Common myeloid progenitor, CD34-positive (primary cell): ENCODE measurements around the gene SUN1.

Experiments
- CTCF ChIA-PET: fragments of 350-600 bp; sonication (Branson Sonifier 250); formaldehyde crosslinking; loops from one replicate; lab custom pipeline; 2021; ENCODE audit warnings: antibody characterized with exemption; lab: Charles Lee
- POLR2A ChIA-PET: fragments of 350-600 bp; sonication (Branson Sonifier 250); formaldehyde crosslinking; loops from one replicate; lab custom pipeline; 2021; ENCODE audit warnings: antibody characterized with exemption; lab: Charles Lee
- DNase-seq, 3 donors: peaks; one replicate each; pipeline versions ENCODE4 v3.0.0 to v3.0.0-alpha.2; 2013
- H3K27ac ChIP-seq, 2 experiments: 1 replicate in 1 of 2; 2 replicates in 1 of 2; pipeline ENCODE4 v1.7.0; 2013; ENCODE audit warnings: inconsistent platforms in 2 of 2, low read length in 2 of 2, mild to moderate bottlenecking in 2 of 2, low read depth in 1 of 2, moderate library complexity in 1 of 2; ENCODE audit not compliant: severe bottlenecking in 2 of 2, insufficient read depth in 1 of 2, poor library complexity in 1 of 2
- H3K27me3 ChIP-seq, 5 experiments: replicated peaks in 2 of 5; 1 replicate in 3 of 5; 2 replicates in 2 of 5; pipeline versions ENCODE4 v1.6.1 to v1.7.0; 2013; ENCODE audit warnings: low read length in 4 of 5, mild to moderate bottlenecking in 2 of 5, moderate library complexity in 2 of 5, inconsistent platforms in 1 of 5; ENCODE audit not compliant: insufficient read depth in 5 of 5, control insufficient read depth in 4 of 5
- H3K36me3 ChIP-seq, 4 experiments: 1 replicate in 2 of 4; 2 replicates in 2 of 4; pipeline versions ENCODE4 v1.6.1 to v1.7.0; 2013; ENCODE audit warnings: low read length in 3 of 4, control low read depth in 1 of 4, mild to moderate bottlenecking in 1 of 4; ENCODE audit not compliant: control insufficient read depth in 4 of 4, insufficient read depth in 4 of 4
- H3K4me1 ChIP-seq, 4 experiments: 1 replicate in 3 of 4; 2 replicates in 1 of 4; pipeline versions ENCODE4 v1.6.1 to v1.7.1; 2013; ENCODE audit warnings: low read length in 3 of 4, mild to moderate bottlenecking in 3 of 4, control low read depth in 1 of 4, inconsistent platforms in 1 of 4, moderate library complexity in 1 of 4; ENCODE audit not compliant: control insufficient read depth in 4 of 4, insufficient read depth in 4 of 4; ENCODE audit errors: control extremely low read depth in 1 of 4
- H3K4me3 ChIP-seq, 7 experiments: 1 replicate in 4 of 7; 2 replicates in 3 of 7; pipeline versions ENCODE4 v1.5.1 to v1.7.0; 2013; ENCODE audit warnings: mild to moderate bottlenecking in 7 of 7, low read length in 6 of 7, moderate library complexity in 6 of 7, inconsistent platforms in 2 of 7, low read depth in 2 of 7, control low read depth in 1 of 7; ENCODE audit not compliant: insufficient read depth in 4 of 7, control insufficient read depth in 1 of 7; ENCODE audit errors: extremely low read depth in 1 of 7
- H3K9me3 ChIP-seq, 5 experiments: 1 replicate in 4 of 5; 2 replicates in 1 of 5; pipeline versions ENCODE4 v1.6.1 to v1.7.1; 2013; ENCODE audit warnings: low read length in 4 of 5, mild to moderate bottlenecking in 2 of 5, inconsistent platforms in 1 of 5, low read depth in 1 of 5, moderate library complexity in 1 of 5; ENCODE audit not compliant: control insufficient read depth in 4 of 5, insufficient read depth in 2 of 5; ENCODE audit errors: control extremely low read depth in 1 of 5
- WGBS: methylation state at CpG from one replicate; pipeline ENCODE4 v1.1.5; 2013; ENCODE audit not compliant: insufficient coverage; 5-methylcytosine and 5-hydroxymethylcytosine counted together

SUN1 gene

GRCh38 chr7:885893-886625 is 53.8 kb downstream of the SUN1 start:
- Histone ChIP-seq H3K4me1 (no peaks in the 10 kb centered on the region), H3K9me3 (no peaks in the 10 kb centered on the region), H3K27ac (no peak overlapping the region), H3K27me3 (no peaks in the 10 kb centered on the region), H3K36me3 (peaks cover 0 to 61% (median 38%) of the 10 kb centered on the region in 4 experiments), H3K4me3 (no peak overlapping the region)
- ChIA-PET POLR2A (no interaction called here), CTCF (interaction anchor here (1.0 kb wide), 1 partner anchor 23 kb away, joined by 3 read pairs; no protein-coding TSS in a partner anchor)
- no peak for DNase-seq
- 88% methylated on average over 28 of the region's 30 CpGs for WGBS

- Histone ChIP-seq H3K27ac (no peak overlapping the region), H3K27me3 (no peaks in the 10 kb centered on the region), H3K36me3 (peaks cover 0 to 69% (median 43%) of the 10 kb centered on the region in 4 experiments), H3K4me3 (no peak overlapping the region), H3K9me3 (no peaks in the 10 kb centered on the region), H3K4me1 (no peaks in the 10 kb centered on the region)
- no peak for DNase-seq
- WGBS, result 97% methylated on average over 34 of the region's 40 CpGs
- POLR2A ChIA-PET, result no interaction called here
- CTCF ChIA-PET, result no interaction called here
Measured at GRCh38 chr7:886626-887487, 54.6 kb downstream of the SUN1 start.

- H3K4me3 ChIP-seq, result no peak overlapping the region
- WGBS, result 97% methylated on average over 18 of the region's 18 CpGs
- no peaks in the 10 kb centered on the region for H3K27me3 ChIP-seq
- H3K4me1 ChIP-seq, result no peaks in the 10 kb centered on the region
- CTCF ChIA-PET, result no interaction called here
- H3K27ac ChIP-seq, result no peak overlapping the region
- POLR2A ChIA-PET, result no interaction called here
- no peak for DNase-seq
- no peaks in the 10 kb centered on the region for H3K9me3 ChIP-seq
- H3K36me3 ChIP-seq, result peaks cover 0 to 71% (median 46%) of the 10 kb centered on the region in 4 experiments
Measured at GRCh38 chr7:887488-887820, 55.2 kb downstream of the SUN1 start.

GRCh38 chr7:888081-889024 is 56.1 kb downstream of the SUN1 start:
- ChIA-PET CTCF (interaction anchor here (0.6 kb wide), 1 partner anchor 175 kb away, joined by 3 read pairs; no protein-coding TSS in a partner anchor), POLR2A (no interaction called here)
- 92% methylated on average over 40 of the region's 43 CpGs for WGBS
- H3K27me3 ChIP-seq, result no peaks in the 10 kb centered on the region
- peaks cover 0 to 75% (median 51%) of the 10 kb centered on the region in 4 experiments for H3K36me3 ChIP-seq
- no peaks in the 10 kb centered on the region for H3K9me3 ChIP-seq
- no peak for DNase-seq
- no peaks in the 10 kb centered on the region for H3K4me1 ChIP-seq
- no peak overlapping the region for H3K27ac ChIP-seq
- H3K4me3 ChIP-seq, result no peak overlapping the region

GRCh38 chr7:889025-889390 is 56.7 kb downstream of the SUN1 start:
- ChIA-PET POLR2A (no interaction called here), CTCF (no interaction called here)
- no peaks in the 10 kb centered on the region for H3K27me3 ChIP-seq
- no peaks in the 10 kb centered on the region for H3K4me1 ChIP-seq
- H3K4me3 ChIP-seq, result no peak overlapping the region
- DNase-seq, result no peak
- H3K27ac ChIP-seq, result no peak overlapping the region
- H3K36me3 ChIP-seq, result peaks cover 0 to 75% (median 56%) of the 10 kb centered on the region in 4 experiments
- H3K9me3 ChIP-seq, result no peaks in the 10 kb centered on the region
- WGBS, result 96% methylated on average over 15 of the region's 15 CpGs

- no peaks in the 10 kb centered on the region for H3K9me3 ChIP-seq
- ChIA-PET CTCF (no interaction called here), POLR2A (no interaction called here)
- no peaks in the 10 kb centered on the region for H3K4me1 ChIP-seq
- 100% methylated on average over 5 of the region's 18 CpGs for WGBS
- DNase-seq, result no peak
- no peak overlapping the region for H3K4me3 ChIP-seq
- H3K27ac ChIP-seq, result no peak overlapping the region
- H3K36me3 ChIP-seq, result peaks cover 0 to 79% (median 59%) of the 10 kb centered on the region in 4 experiments
- H3K27me3 ChIP-seq, result no peaks in the 10 kb centered on the region
Measured at GRCh38 chr7:889391-889790, 57.1 kb downstream of the SUN1 start.
